Upper lobe of left lung (tissue), 6 donors: ENCODE results near the gene PDE7B. TPM values are rescaled to one million over a fixed set of nuclear protein-coding genes. Genes with fewer than 3 reads are reported as not detected.

Experiments used
- ATAC-seq, 2 donors: fragments of 200-7000 bp; cut with Tn5 transposase; one replicate each; pipeline ENCODE4 v1.9.1; 2022; ENCODE audit warnings: mild to moderate bottlenecking in 2 of 2, moderate library complexity in 2 of 2; ENCODE audit not compliant: low FRiP score in 2 of 2
- DNase-seq, 2 donors: peaks; one replicate each; pipeline ENCODE4 v3.0.0-alpha.2; 2019 to 2020
- H3K27ac ChIP-seq, 4 donors: fragments of 200-600 bp; sonication (generic); one replicate each; pipeline ENCODE4 v1.5.1; 2016 to 2019
- H3K27me3 ChIP-seq, 4 donors: fragments of 200-600 bp; sonication (generic); one replicate each; pipeline ENCODE4 v1.5.1; 2017 to 2019
- H3K36me3 ChIP-seq, 4 donors: fragments of 200-600 bp; sonication (generic); one replicate each; pipeline ENCODE4 v1.5.1; 2016 to 2019
- H3K4me1 ChIP-seq, 4 donors: fragments of 200-600 bp; sonication (generic); one replicate each; pipeline ENCODE4 v1.5.1; 2018 to 2019
- H3K4me3 ChIP-seq, 4 donors: fragments of 200-600 bp; sonication (generic); one replicate each; pipeline ENCODE4 v1.5.1; 2017 to 2019; ENCODE audit warnings: mild to moderate bottlenecking in 2 of 4, moderate library complexity in 1 of 4
- H3K9me3 ChIP-seq, 4 donors: fragments of 200-600 bp; sonication (generic); one replicate each; pipeline ENCODE4 v1.5.1; 2018 to 2019
- CTCF ChIP-seq, 6 experiments: fragments of 450-650 bp in 4 of 6; fragments of 200-600 bp in 2 of 6; sonication (generic) in 2 of 6; IDR thresholded peaks; one replicate each; pipeline ENCODE4 v1.5.1; 2016 to 2019; ENCODE audit warnings: antibody characterized with exemption in 6 of 6
- EP300 ChIP-seq, 4 donors: sonication (generic); formaldehyde crosslinking; IDR thresholded peaks; one replicate each; pipeline ENCODE4 v1.5.1; 2017; ENCODE audit warnings: antibody characterized with exemption in 4 of 4, control low read depth in 2 of 4
- POLR2A ChIP-seq, 4 donors: fragments of 450-650 bp; IDR thresholded peaks; one replicate each; pipeline ENCODE4 v1.5.1; 2016 to 2017; ENCODE audit warnings: antibody characterized with exemption in 4 of 4, mild to moderate bottlenecking in 2 of 4
- POLR2AphosphoS5 ChIP-seq, 2 donors: sonication (generic); formaldehyde crosslinking; IDR thresholded peaks; one replicate each; pipeline ENCODE4 v1.5.1; 2017; ENCODE audit warnings: antibody characterized with exemption in 2 of 2
- WGBS, 2 donors: methylation state at CpG; one replicate each; pipeline ENCODE4 v1.1.5; 2017 to 2018; 5-methylcytosine and 5-hydroxymethylcytosine counted together
- total RNA-seq, 6 donors: library from RNA; depleted of rRNA in 4 of 6; stranded (reverse); fragments of >200 nt in 4 of 6; gene quantifications; one replicate each; pipeline versions ENCODE4 v1.1.0 to v1.2.1, GENCODE V29; 2016 to 2021
- donor health status: DM: no; HTN: no; CAD: no; lungs with moderate emphysema.
- donor health status: DM: no; HTN: yes; CAD: no; lungs with severe emphysema.

Gene PDE7B
- total RNA-seq, 6 donors from 2014 or later = 1.0 to 4.4 (median 2.6) TPM

DNA sequence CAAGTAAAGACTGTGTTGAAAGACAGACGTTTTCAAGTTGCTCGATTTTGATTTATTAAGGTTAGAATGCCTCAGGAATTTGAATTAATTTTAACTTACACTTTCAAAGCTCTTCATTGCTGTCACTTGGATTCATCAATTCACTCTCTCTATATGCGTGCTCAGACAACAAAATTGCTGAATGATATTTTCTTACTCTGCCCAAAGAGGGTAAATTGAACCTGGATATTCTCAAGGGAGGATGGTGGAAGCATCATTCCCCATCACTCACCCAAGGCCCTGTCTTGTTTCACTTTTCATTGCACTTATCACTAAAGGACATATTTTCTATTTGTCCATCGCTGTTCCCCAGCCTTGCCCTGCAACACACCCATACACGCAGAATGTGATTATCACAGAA lies 102.3 kb downstream of the PDE7B start:
- ATAC-seq (no peak), DNase-seq (no peak)
- 69 to 74% methylated on average over 5 of the region's 5 CpGs for WGBS, 2 donors
- Histone ChIP-seq H3K4me3 (no peak overlapping the region), H3K27me3 (no peaks in the 10 kb centered on the region), H3K27ac (no peak overlapping the region), H3K4me1 (no peaks in the 10 kb centered on the region), H3K36me3 (no peaks in the 10 kb centered on the region), H3K9me3 (no peaks in the 10 kb centered on the region)
- TF ChIP-seq POLR2A (IDR thresholded peaks at IDR 0.05) (no peak), EP300 (IDR thresholded peaks at IDR 0.05) (no peak)

- Histone ChIP-seq H3K36me3 (no peaks in the 10 kb centered on the region), H3K9me3 (no peaks in the 10 kb centered on the region), H3K4me3 (no peak overlapping the region), H3K27me3 (no peaks in the 10 kb centered on the region), H3K4me1 (no peaks in the 10 kb centered on the region), H3K27ac (no peak overlapping the region)
- DNase-seq (no peak), ATAC-seq (no peak)
- no peak for TF ChIP-seq CTCF (IDR thresholded peaks at IDR 0.05)
- no peak for TF ChIP-seq EP300 (IDR thresholded peaks at IDR 0.05)
- TF ChIP-seq POLR2A (IDR thresholded peaks at IDR 0.05) = no peak
- TF ChIP-seq POLR2AphosphoS5 (IDR thresholded peaks at IDR 0.05) = no peak
- WGBS, 2 donors = 56 to 59% methylated on average over 3 of the region's 3 CpGs
Measured at GRCh38 chr6:135955099-135955498, 103.6 kb downstream of the PDE7B start.

GRCh38 chr6:135962731-135963130 lies 111.2 kb downstream of the PDE7B start:
- WGBS, 2 donors = 67 to 84% methylated on average over 2 of the region's 2 CpGs
- ATAC-seq (no peak), DNase-seq (no peak)
- H3K9me3 ChIP-seq = peaks cover 0 to 4% (median 0%) of the 10 kb centered on the region in 4 donors
- TF ChIP-seq EP300 (IDR thresholded peaks at IDR 0.05) (no peak), POLR2A (IDR thresholded peaks at IDR 0.05) (no peak), CTCF (IDR thresholded peaks at IDR 0.05) (no peak), POLR2AphosphoS5 (IDR thresholded peaks at IDR 0.05) (no peak)
- H3K4me1 ChIP-seq = no peaks in the 10 kb centered on the region
- no peak overlapping the region for H3K4me3 ChIP-seq
- H3K27me3 ChIP-seq = no peaks in the 10 kb centered on the region
- no peak overlapping the region for H3K27ac ChIP-seq
- H3K36me3 ChIP-seq = no peaks in the 10 kb centered on the region

- no peak overlapping the region for H3K4me3 ChIP-seq
- H3K9me3 ChIP-seq = no peaks in the 10 kb centered on the region
- ATAC-seq = no peak
- no peaks in the 10 kb centered on the region for H3K4me1 ChIP-seq
- no peak for TF ChIP-seq CTCF (IDR thresholded peaks at IDR 0.05)
- no peaks in the 10 kb centered on the region for H3K27me3 ChIP-seq
- no peaks in the 10 kb centered on the region for H3K36me3 ChIP-seq
- no peak overlapping the region for H3K27ac ChIP-seq
- WGBS, 2 donors = 91 to 96% methylated on average over 7 of the region's 7 CpGs
- no peak for DNase-seq
Measured at GRCh38 chr6:135970750-135971149, 119.2 kb downstream of the PDE7B start.

DNA sequence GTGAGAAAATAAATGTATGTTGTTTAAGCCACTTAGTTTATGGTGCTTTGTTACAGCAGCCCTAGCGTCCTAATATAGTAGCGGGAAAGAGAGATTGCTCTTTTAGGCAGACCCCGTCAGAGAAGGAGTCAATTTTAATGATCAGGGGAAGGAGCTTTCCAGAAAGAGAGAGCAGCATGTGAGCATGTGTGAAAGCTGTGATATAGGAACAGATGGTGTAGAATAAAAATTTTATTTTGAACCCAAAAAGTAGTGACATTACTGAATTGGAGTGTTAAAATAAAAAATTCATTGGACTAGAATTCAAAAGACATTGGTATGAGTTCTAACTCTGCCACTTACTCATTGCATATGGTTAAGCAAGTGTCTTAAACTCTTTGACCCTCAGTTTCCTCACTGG lies 119.8 kb downstream of the PDE7B start:
- Histone ChIP-seq H3K27ac (no peak overlapping the region), H3K27me3 (no peaks in the 10 kb centered on the region), H3K36me3 (no peaks in the 10 kb centered on the region), H3K4me3 (no peak overlapping the region), H3K4me1 (no peaks in the 10 kb centered on the region), H3K9me3 (no peaks in the 10 kb centered on the region)
- TF ChIP-seq POLR2A (IDR thresholded peaks at IDR 0.05) = no peak
- TF ChIP-seq CTCF (IDR thresholded peaks at IDR 0.05) = no peak
- TF ChIP-seq POLR2AphosphoS5 (IDR thresholded peaks at IDR 0.05) = no peak
- TF ChIP-seq EP300 (IDR thresholded peaks at IDR 0.05) = no peak
- no peak for ATAC-seq
- WGBS, 2 donors = 89 to 96% methylated on average over 3 of the region's 3 CpGs
- DNase-seq = no peak
